CD4-positive, alpha-beta T cell (primary cell): ENCODE results near the gene ABCG1. TPM values are rescaled to one million over a fixed set of nuclear protein-coding genes. Genes with fewer than 3 reads are reported as not detected.
A peak's percentile ranks its signal among the peaks of the same experiment; 100 is the strongest.

Source experiments
- ATAC-seq: fragments of 200-7000 bp; cut with Tn5 transposase; one replicate; pipeline ENCODE4 v1.10.0; 2022; ENCODE audit warnings: mild to moderate bottlenecking; ENCODE audit not compliant: poor library complexity
- CTCF ChIA-PET: fragments of 350-600 bp; sonication (Branson Sonifier 250); formaldehyde crosslinking; loops from one replicate; lab custom pipeline; 2021; ENCODE audit warnings: antibody characterized with exemption, inconsistent platforms; lab: Charles Lee
- POLR2A ChIA-PET: fragments of 350-600 bp; sonication (Branson Sonifier 250); formaldehyde crosslinking; loops from one replicate; lab custom pipeline; 2021; ENCODE audit warnings: antibody characterized with exemption, inconsistent platforms; lab: Charles Lee
- DNase-seq, 14 experiments: peaks; one replicate each; pipeline ENCODE4 v3.0.0-alpha.2; 2013 to 2020; ENCODE audit warnings: mixed read lengths in 2 of 14
- H3K27ac ChIP-seq, 2 donors: one replicate each; pipeline versions ENCODE4 v1.5.1 to v1.7.0; 2013; ENCODE audit warnings: low read length in 2 of 2, low read depth in 1 of 2, mild to moderate bottlenecking in 1 of 2
- H3K27me3 ChIP-seq, 2 experiments: 1 replicate in 1 of 2; 2 replicates in 1 of 2; pipeline versions ENCODE4 v1.6.1 to v1.7.0; 2013; ENCODE audit warnings: low read length in 2 of 2, control low read depth in 1 of 2, mild to moderate bottlenecking in 1 of 2, moderate library complexity in 1 of 2; ENCODE audit not compliant: insufficient read depth in 2 of 2, control insufficient read depth in 1 of 2
- H3K36me3 ChIP-seq: one replicate; pipeline ENCODE4 v1.6.1; 2013; ENCODE audit warnings: low read length, control low read depth; ENCODE audit not compliant: insufficient read depth
- H3K4me1 ChIP-seq: one replicate; pipeline ENCODE4 v1.6.1; 2013; ENCODE audit warnings: low read length, control low read depth; ENCODE audit not compliant: insufficient read depth
- H3K4me3 ChIP-seq: one replicate; pipeline ENCODE4 v1.5.1; 2013; ENCODE audit warnings: mild to moderate bottlenecking, low read length, moderate library complexity
- H3K9me3 ChIP-seq, 2 experiments: 1 replicate in 1 of 2; 2 replicates in 1 of 2; pipeline versions ENCODE4 v1.6.1 to v1.7.0; 2013; ENCODE audit warnings: low read length in 2 of 2, mild to moderate bottlenecking in 2 of 2, control low read depth in 1 of 2, moderate library complexity in 1 of 2; ENCODE audit not compliant: control insufficient read depth in 1 of 2, insufficient read depth in 1 of 2
- H3K27ac Mint-ChIP-seq: one replicate; pipeline ENCODE4 v1.8.0; 2020; ENCODE audit warnings: mixed read lengths
- H3K27me3 Mint-ChIP-seq: one replicate; pipeline ENCODE4 v1.8.0; 2021; ENCODE audit warnings: mixed read lengths
- H3K36me3 Mint-ChIP-seq: one replicate; pipeline ENCODE4 v1.8.0; 2021; ENCODE audit warnings: low read depth, mixed read lengths
- H3K4me1 Mint-ChIP-seq: one replicate; pipeline ENCODE4 v1.8.0; 2021; ENCODE audit warnings: low read depth, mixed read lengths
- H3K4me3 Mint-ChIP-seq: one replicate; pipeline ENCODE4 v1.8.0; 2020; ENCODE audit warnings: mild to moderate bottlenecking, mixed read lengths
- H3K9me3 Mint-ChIP-seq: one replicate; pipeline ENCODE4 v1.8.0; 2020; ENCODE audit warnings: mixed read lengths
- intact Hi-C, 2 experiments: fragments of 100-400 bp; cut with DNase I in 1 of 2; cut with micrococcal nuclease in 1 of 2; formaldehyde crosslinking; loops; one replicate each; pipeline versions ENCODE4 v1.15.1 to v1.9.0; 2023 to 2025; cut with DNase I, micrococcal nuclease
- total RNA-seq, 174 experiments: library from RNA in 2 of 174; stranded (reverse) in 2 of 174; gene quantifications; one replicate each; pipeline ENCODE4 v1.2.3 and lab custom pipeline; 2021 to 2026
- TF ChIP-seq, protein P1 (sequence below): fragments of 200-600 bp; IDR thresholded peaks from one replicate; pipeline ENCODE4 v1.8.0; 2022; ENCODE audit warnings: antibody characterized with exemption, mild to moderate bottlenecking

ABCG1 gene
- total RNA-seq, 2 experiments from 2014 or later: 109 to 116 TPM

GRCh38 chr21:42305707-42306147 lies 86.8 kb downstream of the ABCG1 start:
- intact Hi-C loops: loop anchor here (5.0 kb wide), 2 partner anchors 232 to 527 kb away; no protein-coding TSS in a partner anchor
- Histone ChIP-seq H3K27ac (no peak overlapping the region), H3K4me3 (no peak overlapping the region), H3K4me1 (peaks cover 18% of the 10 kb centered on the region), H3K36me3 (no peaks in the 10 kb centered on the region), H3K9me3 (no peaks in the 10 kb centered on the region), H3K27me3 (peaks cover 9 to 11% of the 10 kb centered on the region in 2 experiments)
- Mint-ChIP-seq H3K4me3 (no peak overlapping the region), H3K4me1 (peaks cover 15% of the 10 kb centered on the region), H3K9me3 (no peaks in the 10 kb centered on the region), H3K27ac (no peak overlapping the region), H3K36me3 (no peaks in the 10 kb centered on the region), H3K27me3 (peaks cover 12% of the 10 kb centered on the region)
- ChIA-PET CTCF (no interaction called here), POLR2A (no interaction called here)
- TF ChIP-seq, protein P1, sequence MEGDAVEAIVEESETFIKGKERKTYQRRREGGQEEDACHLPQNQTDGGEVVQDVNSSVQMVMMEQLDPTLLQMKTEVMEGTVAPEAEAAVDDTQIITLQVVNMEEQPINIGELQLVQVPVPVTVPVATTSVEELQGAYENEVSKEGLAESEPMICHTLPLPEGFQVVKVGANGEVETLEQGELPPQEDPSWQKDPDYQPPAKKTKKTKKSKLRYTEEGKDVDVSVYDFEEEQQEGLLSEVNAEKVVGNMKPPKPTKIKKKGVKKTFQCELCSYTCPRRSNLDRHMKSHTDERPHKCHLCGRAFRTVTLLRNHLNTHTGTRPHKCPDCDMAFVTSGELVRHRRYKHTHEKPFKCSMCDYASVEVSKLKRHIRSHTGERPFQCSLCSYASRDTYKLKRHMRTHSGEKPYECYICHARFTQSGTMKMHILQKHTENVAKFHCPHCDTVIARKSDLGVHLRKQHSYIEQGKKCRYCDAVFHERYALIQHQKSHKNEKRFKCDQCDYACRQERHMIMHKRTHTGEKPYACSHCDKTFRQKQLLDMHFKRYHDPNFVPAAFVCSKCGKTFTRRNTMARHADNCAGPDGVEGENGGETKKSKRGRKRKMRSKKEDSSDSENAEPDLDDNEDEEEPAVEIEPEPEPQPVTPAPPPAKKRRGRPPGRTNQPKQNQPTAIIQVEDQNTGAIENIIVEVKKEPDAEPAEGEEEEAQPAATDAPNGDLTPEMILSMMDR: no peak
- peak in 1 of 14 experiments; percentile 16 for DNase-seq
- no peak for ATAC-seq

- intact Hi-C loops: loop anchor here (5.0 kb wide), 2 partner anchors 231 to 526 kb away; no protein-coding TSS in a partner anchor
- no peak for ATAC-seq
- CTCF ChIA-PET: no interaction called here
Measured at GRCh38 chr21:42306366-42307035, 87.6 kb downstream of the ABCG1 start.

DNA sequence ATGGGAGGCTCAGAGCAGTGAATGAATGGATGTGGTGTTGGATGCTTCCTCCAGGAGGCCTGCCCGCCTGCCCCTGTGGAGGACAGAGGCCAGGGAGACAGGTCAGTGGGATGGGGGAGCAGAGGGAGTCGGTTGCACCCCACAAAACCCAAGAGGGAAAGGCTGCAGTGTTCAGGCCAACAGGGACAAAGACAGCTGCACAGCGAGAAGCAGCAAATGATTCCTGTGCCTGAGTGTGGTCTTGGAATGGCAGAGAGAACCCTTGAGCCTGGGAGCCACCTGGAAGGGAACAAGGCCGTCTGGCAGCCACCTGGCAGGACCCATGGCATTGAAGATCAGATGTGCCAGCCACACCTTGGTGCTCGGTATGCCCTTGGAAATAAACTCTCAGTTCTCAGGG lies 88.2 kb downstream of the ABCG1 start:
- no peak for DNase-seq
- Histone ChIP-seq H3K4me3 (no peak overlapping the region), H3K4me1 (peaks cover 18% of the 10 kb centered on the region), H3K9me3 (no peaks in the 10 kb centered on the region), H3K27ac (no peak overlapping the region), H3K36me3 (no peaks in the 10 kb centered on the region), H3K27me3 (peaks cover 9 to 11% of the 10 kb centered on the region in 2 experiments)
- ChIA-PET CTCF (no interaction called here), POLR2A (no interaction called here)
- TF ChIP-seq, protein P1: no peak
- peaks cover 12% of the 10 kb centered on the region for H3K27me3 Mint-ChIP-seq
- no peak overlapping the region for H3K4me3 Mint-ChIP-seq
- no peak overlapping the region for H3K27ac Mint-ChIP-seq
- no peak for ATAC-seq
- H3K36me3 Mint-ChIP-seq: no peaks in the 10 kb centered on the region
- intact Hi-C loops: loop anchor here (5.0 kb wide), 2 partner anchors 230 to 525 kb away; no protein-coding TSS in a partner anchor
- peaks cover 15% of the 10 kb centered on the region for H3K4me1 Mint-ChIP-seq
- no peaks in the 10 kb centered on the region for H3K9me3 Mint-ChIP-seq

More at GRCh38 chr21:42306366-42307035, 87.6 kb downstream of the ABCG1 start:
- H3K9me3 ChIP-seq: no peaks in the 10 kb centered on the region
- no peak for DNase-seq
- no peak overlapping the region for H3K4me3 ChIP-seq
- H3K4me1 Mint-ChIP-seq: peaks cover 15% of the 10 kb centered on the region
- H3K9me3 Mint-ChIP-seq: no peaks in the 10 kb centered on the region
- no peak overlapping the region for H3K27ac ChIP-seq
- H3K4me1 ChIP-seq: peaks cover 18% of the 10 kb centered on the region
- peaks cover 9 to 11% of the 10 kb centered on the region in 2 experiments for H3K27me3 ChIP-seq
- no peak overlapping the region for H3K4me3 Mint-ChIP-seq
- no peak overlapping the region for H3K27ac Mint-ChIP-seq
- H3K36me3 ChIP-seq: no peaks in the 10 kb centered on the region
- POLR2A ChIA-PET: no interaction called here
- peaks cover 12% of the 10 kb centered on the region for H3K27me3 Mint-ChIP-seq
- H3K36me3 Mint-ChIP-seq: no peaks in the 10 kb centered on the region
- TF ChIP-seq, protein P1: no peak
